Stimulated activated CD4-positive, alpha-beta T cell treated with anti-CD3 and anti-CD28 coated beads, Interleukin-15, amount 100 ng/mL, for 24 hours (primary cell): Measurements from ENCODE around the gene B3GAT1.
"Not testable (repeated sequence)": the region's sequence is repeated elsewhere in the genome, so short reads cannot be mapped to it uniquely, and the experiment has no call there.

ENCODE experiments used
- DNase-seq: peaks from one replicate; pipeline ENCODE4 v3.0.0-alpha.2; 2020

Gene B3GAT1

DNA sequence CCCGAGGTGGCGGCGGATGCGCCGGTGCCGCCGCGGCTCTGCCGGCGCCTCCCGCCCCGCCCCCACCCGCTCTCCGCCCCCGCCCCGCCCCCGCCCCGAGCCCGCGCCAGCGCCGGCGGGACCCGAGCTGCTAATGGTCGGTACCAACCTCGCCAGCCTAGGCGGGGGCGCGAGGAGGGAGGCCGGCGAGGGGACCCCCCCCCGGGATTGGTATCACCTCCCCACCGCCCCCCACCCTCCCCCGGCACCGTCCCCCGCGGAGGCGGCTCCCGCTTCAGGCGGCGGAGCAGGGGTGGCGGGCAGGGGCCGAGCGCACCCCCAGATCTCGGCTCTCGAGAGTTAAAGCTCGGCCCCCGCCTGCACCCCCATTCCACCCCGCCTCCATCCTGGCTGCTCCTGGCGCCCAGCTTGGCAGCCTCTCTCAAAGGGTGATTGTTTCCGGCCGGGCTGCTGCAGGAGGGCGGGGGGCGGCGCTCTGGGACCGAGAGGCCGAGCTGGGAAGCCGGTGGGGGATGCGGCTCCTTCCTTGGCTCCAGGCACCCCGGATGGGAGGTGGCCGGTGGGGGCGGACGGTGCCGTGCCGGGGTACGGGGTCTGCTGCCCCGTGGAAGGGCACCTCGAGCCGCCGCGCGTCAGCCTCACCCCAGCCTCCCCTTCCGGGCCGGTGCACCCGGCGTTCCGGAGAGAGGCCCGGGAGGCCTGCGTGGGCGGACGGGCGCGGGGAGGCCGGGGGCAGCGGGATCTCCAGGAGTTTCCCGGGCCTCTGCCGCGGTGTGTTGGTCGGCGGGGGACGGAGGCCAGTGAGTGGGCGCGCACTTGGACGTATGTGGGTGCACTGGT is at the start of gene B3GAT1:
TSS of gene B3GAT1 (minus strand) at position 40 of the 840 bp plus-strand sequence. CDS start 24,583 bp downstream, outside the sequence.
- DNase-seq: peak; percentile 40

- no peak for DNase-seq
These were observed 49.6 kb upstream of the B3GAT1 start for GRCh38 chr11:134461621-134462020.

DNA sequence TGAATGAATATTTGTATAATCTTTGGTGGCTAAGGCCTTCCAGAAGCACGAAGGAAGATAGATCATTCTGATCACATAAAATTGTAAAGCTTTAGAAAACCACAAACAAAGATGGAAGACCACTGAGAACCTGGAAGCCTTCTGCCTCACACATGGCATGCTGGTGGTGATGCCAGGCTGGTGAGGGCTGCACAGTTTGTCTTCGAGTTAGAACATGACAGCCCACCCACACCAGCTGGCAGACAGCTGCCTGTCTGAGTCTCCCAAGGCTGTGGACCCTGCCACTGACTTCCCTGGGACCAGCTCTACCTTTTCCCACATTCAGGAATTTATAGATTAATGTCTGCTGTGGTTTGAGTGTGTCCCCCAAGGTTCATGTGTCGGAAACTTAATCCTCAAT is 48.8 kb upstream of the B3GAT1 start:
- DNase-seq: no peak

GRCh38 chr11:134460062-134460561 is 48.1 kb upstream of the B3GAT1 start:
- DNase-seq: no peak

- DNase-seq: no peak
These were observed 47.4 kb upstream of the B3GAT1 start for GRCh38 chr11:134459246-134460061.

DNA sequence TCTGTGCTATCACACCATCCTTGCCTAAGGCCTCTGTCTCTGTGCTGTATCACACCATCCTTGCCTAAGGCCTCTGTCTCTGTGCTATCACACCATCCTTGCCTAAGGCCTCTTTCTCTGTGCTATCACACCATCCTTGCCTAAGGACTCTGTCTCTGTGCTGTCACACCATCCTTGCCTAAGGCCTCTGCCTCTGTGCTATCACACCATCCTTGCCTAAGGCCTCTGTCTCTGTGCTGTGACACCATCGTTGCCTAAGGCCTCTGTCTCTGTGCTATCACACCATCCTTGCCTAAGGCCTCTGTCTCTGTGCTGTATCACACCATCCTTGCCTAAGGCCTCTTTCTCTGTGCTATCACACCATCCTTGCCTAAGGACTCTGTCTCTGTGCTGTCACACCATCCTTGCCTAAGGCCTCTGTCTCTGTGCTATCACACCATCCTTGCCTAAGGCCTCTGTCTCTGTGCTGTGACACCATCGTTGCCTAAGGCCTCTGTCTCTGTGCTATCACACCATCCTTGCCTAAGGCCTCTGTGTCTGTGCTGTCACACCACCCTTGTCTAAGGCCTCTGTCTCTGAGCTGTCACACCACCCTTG is 45.5 kb upstream of the B3GAT1 start:
- DNase-seq: not testable (repeated sequence)

GRCh38 chr11:134455516-134455915 is 43.5 kb upstream of the B3GAT1 start:
- no peak for DNase-seq

GRCh38 chr11:134454146-134454690 is 42.2 kb upstream of the B3GAT1 start:
- DNase-seq: no peak

DNA sequence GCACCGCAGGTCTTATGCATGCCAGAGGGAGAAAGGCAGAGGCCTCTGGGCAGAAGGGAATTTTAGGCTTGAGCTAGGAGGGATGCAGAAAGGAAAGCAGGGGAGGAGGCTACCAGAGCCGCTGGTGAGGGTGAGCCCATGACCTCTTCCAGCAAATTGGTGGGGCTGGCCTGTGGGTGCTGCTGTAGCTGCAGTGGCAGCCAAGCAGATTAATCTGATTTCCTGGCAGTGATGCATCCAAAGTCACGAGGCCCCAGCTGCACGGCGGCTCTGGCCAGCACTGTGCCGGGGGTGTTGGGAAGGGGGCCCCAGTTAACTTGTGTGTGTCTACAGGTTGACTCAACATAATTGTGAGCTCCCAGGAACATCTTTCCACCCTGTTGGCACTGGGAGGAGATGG is 41.4 kb upstream of the B3GAT1 start:
- DNase-seq: no peak

DNA sequence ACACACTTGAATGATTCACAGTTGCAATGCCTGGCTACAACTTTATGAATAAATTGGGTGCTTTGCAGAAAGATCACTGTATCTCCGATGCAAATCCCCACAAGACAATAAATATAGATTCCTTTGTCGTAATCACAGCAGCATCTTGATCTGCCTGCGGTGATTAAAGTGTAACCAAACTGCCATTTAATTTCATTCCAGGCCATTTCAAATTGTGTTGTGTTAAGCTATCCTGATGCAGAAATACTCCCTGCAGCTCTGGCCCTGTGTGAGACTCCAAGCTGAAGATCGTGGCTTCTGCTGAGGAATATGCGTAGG is 40.8 kb upstream of the B3GAT1 start:
- DNase-seq: no peak

- DNase-seq: no peak
These were observed 40.2 kb upstream of the B3GAT1 start for GRCh38 chr11:134452026-134452837.

GRCh38 chr11:134450186-134450585 is 38.1 kb upstream of the B3GAT1 start:
- no peak for DNase-seq

GRCh38 chr11:134449713-134450112 is 37.7 kb upstream of the B3GAT1 start:
- no peak for DNase-seq

DNA sequence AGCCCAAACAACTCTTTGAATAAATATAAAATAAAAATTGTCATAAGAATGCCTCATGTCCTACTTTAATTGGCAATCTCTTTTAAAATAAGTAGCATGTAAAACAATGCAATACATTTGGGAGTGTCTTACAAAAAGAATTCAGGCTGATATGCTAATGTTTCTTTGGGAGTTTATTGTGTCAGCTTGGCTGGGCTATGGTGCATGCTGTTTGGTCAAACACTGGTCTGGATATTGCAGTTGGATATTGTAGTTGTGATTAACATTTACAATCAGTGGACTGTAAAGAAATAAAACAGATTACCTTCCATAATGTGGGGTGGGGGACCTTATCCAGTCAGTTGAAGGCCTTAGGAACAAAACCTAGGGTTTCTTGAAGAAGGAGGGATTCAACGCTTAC is 37.0 kb upstream of the B3GAT1 start:
- DNase-seq: no peak

DNA sequence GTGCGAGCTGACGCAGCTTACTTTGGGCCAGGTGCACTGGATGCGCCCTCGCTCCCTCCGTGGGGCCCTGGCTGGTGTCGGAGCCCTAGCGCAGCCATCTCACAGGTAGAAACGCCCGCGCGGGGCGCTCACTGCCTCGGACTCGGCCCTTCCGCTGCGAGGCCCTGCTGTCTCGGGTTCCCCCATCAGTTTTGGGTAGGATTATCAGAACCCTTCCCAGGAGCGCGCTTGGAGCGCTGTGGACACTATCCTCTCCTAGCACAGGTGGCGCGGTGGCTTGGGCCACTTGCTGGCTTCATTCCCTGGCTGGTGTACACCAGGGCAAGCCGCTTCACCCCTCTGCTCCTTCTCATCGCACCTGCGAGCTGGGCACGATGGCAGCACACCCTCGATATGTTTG is 35.7 kb upstream of the B3GAT1 start:
- no peak for DNase-seq

GRCh38 chr11:134445601-134446325 is 33.7 kb upstream of the B3GAT1 start:
- no peak for DNase-seq

DNA sequence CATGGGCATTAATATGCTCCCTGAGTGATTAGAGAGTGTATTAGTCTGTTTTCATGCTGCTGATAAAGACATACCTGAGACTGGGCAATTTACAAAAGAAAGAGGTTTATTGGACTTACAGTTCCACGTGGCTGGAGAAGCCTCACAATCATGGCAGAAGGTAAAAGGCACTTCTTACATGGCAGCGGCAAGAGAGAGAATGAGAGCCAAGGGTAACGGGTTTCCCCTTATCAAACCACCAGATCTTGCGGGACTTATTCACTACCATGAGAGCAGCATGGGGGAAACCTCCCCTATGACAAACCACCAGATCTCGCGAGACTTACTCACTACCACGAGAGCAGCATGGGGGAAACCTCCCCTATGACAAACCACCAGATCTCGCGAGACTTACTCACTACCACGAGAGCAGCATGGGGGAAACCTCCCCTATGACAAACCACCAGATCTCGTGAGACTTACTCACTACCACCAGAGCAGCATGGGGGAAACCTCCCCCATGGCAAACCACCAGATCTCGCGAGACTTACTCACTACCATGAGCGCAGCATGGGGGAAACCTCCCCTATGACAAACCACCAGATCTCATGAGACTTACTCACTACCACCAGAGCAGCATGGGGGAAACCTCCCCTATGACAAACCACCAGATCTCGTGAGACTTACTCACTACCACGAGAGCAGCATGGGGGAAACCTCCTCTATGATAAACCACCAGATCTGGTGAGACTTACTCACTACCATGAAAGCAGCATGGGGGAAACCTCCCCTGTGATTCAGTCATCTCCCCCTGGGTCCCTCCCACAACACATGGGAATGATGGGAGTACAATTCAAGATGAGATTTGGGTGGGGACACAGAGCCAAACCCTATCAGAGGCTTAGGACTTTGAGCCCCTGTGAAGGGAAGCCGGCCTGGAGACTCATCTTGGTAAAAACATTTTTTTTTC is 32.4 kb upstream of the B3GAT1 start:
- not testable (repeated sequence) for DNase-seq

- DNase-seq: no peak
These were observed 31.2 kb upstream of the B3GAT1 start for GRCh38 chr11:134443246-134443645.

DNA sequence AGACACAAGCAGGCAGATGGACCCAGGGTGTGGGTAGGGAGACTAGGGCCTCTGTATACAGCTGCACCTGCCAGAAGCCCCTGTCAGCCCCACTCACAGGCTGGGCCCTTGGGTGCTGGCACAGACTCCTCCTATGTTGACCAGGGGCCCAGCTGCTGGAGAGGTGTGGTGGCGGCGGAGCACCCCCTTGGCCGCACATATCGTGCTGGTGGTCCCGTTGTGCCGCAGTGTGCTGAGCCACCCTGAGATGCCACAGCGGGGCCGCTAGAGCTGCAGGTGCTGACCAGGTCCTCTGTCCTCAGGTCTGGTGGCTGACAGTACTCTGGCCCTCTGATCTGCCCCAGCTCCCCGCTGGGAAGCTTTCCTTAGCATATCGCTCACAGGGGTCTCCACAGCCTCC is 30.2 kb upstream of the B3GAT1 start:
- DNase-seq: no peak

DNA sequence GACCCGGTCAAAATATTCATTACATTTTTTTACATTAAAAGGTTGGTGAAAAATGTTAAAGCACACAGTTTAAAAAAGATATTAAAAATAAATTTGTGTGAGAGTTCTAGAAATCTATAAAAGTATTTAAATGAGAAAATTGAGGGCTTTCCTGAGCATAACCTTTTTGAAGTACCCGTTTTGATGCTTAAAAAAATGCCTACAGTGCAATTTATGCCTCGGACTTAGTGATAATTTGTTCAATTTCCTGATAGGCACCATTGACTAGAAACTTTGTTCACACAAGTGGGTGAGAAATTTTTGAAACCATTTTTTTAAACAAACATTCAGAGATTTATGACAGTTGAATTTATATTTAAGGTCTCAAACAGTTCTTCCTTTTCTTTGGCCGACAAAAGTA is 29.7 kb upstream of the B3GAT1 start:
- DNase-seq: no peak

DNA sequence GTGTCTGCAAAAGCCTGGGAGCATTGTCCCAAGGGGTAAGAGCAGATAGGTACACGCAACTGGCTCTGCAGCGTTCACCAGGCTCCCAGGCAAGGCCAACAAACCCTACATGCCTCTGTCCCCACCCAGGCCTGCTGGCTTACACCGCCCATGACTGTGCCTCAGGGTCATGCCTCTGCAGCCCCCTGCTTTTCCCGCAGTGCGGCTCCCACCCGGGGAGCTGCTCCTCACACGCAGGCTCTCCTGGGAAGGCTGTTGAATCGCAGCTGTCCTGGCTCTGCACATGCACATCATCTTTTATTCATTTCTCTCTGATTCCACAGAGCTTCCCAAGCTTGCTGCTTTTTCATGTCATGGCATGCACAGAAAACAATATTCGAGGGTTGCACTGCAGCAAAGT is 29.2 kb upstream of the B3GAT1 start:
- no peak for DNase-seq
